Left cardiac atrium (tissue), 4 donors: ENCODE measurements around the gene ISG20L2. TPM values are rescaled to one million over a fixed set of nuclear protein-coding genes. Genes with fewer than 3 reads are reported as not detected.

Experiments
- ATAC-seq, 2 donors: fragments of 200-7000 bp; cut with Tn5 transposase; one replicate each; pipeline ENCODE4 v1.9.1; 2020; ENCODE audit warnings: mild to moderate bottlenecking in 2 of 2, moderate library complexity in 2 of 2
- DNase-seq: peaks from one replicate; pipeline ENCODE4 v3.0.0-alpha.2; 2020
- intact Hi-C, 2 donors: fragments of 100-400 bp; cut with DNase I; formaldehyde crosslinking; loops; one replicate each; pipeline versions ENCODE4 v1.14.1 to v1.15.1; 2022 to 2023
- total RNA-seq, 2 donors: library from RNA; stranded (reverse); fragmentation: NEBNext Ultra II Directional; extraction: Animal tissue kit (Norgen Biotek cat#: 25700); gene quantifications; one replicate each; pipeline ENCODE4 v1.2.1, GENCODE V29; 2021
- donor health status: DM: no; HTN: yes; CAD: no.
- donor health status: DM: no; HTN: yes; CAD: no; lungs with severe emphysema.
- donor health status: DM: yes; HTN: yes; CAD: no.
- donor health status: Dilated cardiomyopathy.

Gene ISG20L2
- total RNA-seq, 2 donors from 2014 or later = 15.7 to 18.6 TPM

DNA sequence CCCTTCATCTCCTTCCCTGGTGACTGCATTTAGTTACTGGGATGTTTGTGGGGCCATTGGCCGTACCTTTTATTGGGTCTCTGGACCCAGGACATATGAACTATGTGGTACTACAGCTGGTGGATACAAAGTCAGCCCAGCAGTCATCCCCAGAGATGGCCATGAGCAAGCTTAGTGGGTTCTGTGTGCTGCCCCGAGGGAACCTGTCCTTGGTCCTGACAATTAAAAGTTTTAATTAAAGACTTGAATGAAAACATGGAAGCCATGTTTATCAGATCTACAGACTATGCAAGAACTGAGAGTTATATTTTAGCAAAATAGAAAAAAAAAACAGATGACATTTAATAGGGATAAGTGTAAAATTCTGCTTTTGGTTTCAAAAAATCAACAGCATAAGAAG lies 48.5 kb downstream of the ISG20L2 start:
- DNase-seq (no peak), ATAC-seq (no peak)

DNA sequence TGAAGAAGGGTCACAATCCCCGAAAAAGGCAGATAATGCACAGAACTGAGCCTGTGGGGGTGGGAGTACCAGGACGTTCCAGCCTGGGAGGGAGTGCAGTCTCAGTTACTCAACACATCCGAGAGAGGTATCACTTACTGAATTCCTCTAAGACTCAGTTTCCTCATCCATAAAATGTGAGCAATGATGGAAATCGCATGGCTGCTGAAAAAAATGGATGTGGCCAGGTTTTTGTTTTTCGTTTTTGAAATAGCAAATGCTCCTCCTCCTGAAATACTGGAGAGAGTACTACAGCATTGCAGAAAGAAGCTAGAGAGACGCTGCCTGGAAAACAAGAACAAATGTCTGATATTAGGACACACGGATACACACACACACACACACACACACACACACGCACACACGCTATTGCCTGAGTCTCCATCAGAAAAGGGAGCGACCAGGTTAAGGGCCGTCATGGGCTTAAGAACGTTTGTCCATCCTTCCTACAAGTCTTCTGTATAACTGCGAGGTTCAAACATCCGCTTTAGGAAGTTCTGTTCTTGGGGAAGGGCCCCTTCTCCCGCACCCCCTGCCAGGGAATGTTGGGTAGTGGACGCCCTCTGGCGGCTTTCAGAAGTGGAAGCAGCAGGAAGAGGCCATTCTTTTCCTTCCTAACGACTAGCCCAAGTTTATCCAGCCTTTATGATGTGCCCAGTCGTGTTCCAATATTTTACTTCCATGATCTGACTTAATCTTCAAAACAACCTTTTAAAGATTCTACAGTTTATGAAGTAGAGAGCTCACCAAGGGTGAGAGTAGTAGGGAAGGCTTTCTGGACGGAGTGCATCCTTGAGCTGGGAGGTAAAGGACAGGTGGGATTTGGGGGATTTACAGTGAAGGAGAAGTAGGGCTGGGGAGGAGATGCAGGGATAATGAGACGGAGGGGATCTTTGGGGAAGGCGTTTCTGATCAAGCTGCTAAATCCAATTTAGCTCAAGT lies 50.7 kb downstream of the ISG20L2 start:
- intact Hi-C loops = loop anchor here (1.0 to 5.0 kb wide), 3 partner anchors 18 to 51 kb away; no protein-coding TSS in a partner anchor
- peak; percentile 80 for DNase-seq
- peak; percentile 66 to 69 for ATAC-seq

More for the DNA sequence above, 48.5 kb downstream of the ISG20L2 start:
- intact Hi-C loops = loop anchor here in 1 of 2 donors (5.0 kb wide), 1 partner anchor 33 kb away; no protein-coding TSS in a partner anchor

DNA sequence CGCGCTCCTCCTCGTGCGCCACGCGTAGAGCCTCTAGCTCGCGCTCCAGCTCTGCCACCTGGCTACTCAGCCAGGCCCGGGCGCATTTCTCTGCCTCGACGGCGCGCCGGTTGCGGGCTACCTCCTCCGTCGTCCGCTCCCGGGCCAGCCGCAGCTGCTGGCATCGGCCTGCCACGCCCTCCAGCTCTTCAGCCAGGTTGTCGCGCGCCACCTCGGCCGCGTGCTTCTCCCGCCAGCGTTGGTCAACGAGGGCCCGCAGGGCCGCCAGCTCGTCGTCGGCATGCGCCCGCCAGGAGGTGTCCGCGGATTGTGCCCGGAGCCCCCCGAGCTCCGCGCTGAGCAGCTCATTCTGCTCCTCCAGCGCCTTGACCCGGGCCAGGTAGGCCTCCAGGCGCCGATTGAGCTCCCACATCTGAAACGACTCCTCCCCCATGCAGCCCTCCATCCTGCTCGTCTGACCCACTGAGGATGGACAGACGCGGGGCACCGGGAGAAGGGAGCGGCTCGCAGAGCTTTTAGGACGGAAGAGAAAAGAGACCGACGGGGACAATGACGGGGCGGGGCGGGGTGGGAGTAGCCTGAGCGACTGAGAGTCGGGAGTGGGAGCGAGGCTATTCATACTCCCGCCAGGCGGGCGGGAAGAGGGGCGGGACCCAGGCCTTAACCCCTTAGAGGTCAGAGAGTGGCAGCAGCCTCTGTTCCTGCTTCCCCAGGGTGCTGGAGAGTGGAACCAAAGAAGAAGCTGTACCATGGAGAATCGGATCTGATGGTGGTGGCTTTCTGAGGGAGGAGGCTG lies 51.5 kb downstream of the ISG20L2 start, which contains the start of gene NES:
NES (minus strand) TSS at position 588 of the 796 bp plus-strand sequence; CDS start at position 445, 143 bp downstream.
- intact Hi-C loops = loop anchor here in 1 of 2 donors (1.0 to 5.0 kb wide), 2 partner anchors 17 to 50 kb away; no protein-coding TSS in a partner anchor
- DNase-seq = peak; percentile 86
- peak; percentile 89 to 92 for ATAC-seq

DNA sequence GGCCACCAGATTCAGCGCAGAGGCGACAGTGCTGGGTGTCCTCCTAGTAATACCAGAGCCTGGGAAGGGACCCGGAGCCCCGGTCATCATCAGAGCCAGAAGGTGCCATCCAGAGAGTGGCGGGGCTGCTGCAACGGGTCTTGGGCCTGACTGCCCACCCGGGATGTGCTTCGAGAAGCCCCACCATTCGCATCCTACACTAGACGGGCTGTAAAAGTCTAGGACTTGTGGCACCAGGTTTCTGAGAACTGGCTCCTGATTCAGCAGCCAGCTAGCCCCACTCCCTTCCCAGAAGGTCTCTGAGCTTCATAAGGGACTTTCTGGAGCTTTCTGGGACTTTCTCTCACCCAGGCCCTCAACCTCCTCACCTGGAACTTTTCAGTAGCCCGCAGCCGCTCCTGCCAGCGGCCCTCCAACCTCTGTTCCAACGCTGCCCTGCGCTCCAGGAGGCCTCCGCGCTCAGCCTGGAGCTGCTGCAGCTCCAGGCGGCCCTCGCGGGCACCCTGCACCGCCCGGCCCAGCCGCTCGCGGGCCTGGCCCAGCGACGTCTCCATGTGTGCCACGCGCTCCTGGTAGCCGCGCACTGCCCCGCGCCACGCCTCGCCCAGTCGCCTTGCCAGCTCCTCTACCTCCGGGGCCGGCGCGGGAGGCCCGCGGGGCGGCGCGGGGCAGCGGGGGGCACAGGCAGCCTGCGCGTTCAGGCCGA lies 52.3 kb downstream of the ISG20L2 start:
- DNase-seq = no peak
- peak; percentile 19 to 33 for ATAC-seq
- intact Hi-C loops = loop anchor here in 1 of 2 donors (5.0 kb wide), 1 partner anchor 49 kb away; no protein-coding TSS in a partner anchor

DNA sequence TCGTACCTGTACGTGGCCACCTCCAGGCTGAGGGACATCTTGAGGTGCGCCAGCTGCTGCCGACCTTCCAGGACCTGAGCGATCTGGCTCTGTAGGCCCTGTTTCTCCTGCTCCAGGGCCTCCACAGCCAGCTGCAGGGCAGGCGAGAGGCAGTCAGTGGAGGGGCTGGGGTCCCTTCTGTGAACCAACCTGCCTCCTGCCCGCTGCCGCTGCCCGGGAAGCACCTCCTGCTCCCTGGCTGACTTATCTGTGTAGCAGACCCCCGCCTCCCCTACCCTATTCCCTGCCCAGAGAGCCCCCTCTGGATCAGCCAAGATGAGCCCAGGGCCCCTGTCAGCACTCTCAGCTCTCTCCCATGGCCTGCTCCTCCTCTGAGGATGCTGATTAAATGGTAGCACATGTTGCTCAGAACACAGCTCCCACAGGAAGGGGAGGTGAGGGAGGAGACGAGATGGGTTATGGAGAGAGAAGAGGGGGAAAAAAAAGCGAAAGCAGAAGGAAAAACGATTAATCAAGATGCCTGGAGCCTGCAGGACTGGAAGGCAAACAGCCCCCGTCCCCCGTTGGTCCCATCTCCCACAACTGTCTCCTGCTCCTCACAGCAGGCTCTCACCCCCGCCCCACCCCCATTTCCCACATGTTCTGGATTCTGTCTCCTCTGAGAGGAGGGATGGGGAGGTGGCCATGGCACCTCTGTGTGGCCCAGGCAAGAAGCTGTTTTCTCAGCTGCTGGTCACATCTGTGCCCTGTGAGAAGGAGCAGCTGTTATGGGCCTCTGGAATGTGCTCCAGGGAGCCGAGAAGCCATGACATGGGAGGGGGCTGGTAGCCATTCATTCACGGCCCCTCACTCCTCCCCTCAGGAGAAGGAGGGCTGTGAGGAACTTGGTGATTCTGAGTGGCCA lies 53.1 kb downstream of the ISG20L2 start:
- peak; percentile 9 for ATAC-seq
- DNase-seq = no peak
- intact Hi-C loops = loop anchor here in 1 of 2 donors (5.0 kb wide), 1 partner anchor 48 kb away; no protein-coding TSS in a partner anchor

DNA sequence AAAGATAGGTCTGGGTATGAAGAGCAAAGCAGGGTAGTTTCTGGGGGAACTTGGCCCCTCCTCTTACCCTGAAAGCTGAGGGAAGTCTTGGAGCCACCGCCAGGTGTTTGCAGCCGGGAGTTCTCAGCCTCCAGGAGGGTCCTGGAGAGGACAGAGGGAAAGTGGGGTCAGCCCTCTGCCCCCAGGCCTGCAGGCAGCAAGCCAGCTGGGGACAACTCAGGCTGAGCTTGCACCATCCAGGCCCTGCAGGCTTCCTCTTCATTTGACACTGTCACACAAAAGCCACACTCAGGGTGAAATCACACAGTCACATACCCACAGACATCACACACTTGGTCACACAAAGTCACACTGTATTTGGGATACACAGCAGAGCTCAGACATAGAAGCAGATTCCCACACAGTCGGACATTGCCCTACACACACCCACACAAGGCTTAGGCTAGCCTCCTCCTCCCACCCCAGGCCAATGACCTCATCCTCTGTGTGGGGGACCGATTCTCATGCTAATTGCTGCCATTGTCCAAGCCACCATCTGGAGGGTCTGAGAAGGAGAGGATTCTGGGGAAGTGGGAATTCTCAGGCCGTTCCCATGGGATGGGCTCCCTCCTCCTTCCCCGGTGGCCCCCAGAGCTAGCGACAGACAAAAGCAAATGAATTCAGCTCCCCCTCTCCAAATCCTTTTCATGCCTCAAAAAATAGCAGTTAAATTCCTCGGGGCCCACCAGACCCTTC lies 55.0 kb downstream of the ISG20L2 start:
- intact Hi-C loops = no loop called here
- DNase-seq (no peak), ATAC-seq (no peak)

Other genes with a start within 250 kb of the ISG20L2 start
- gene MEF2D, start 228.0 kb downstream of the ISG20L2 start, total RNA-seq = 10 to 100 TPM; 69.0 to 81.7 TPM
- gene IQGAP3, start 156.2 kb downstream of the ISG20L2 start, total RNA-seq = under 1 TPM; 0.26 to 0.94 TPM
- gene TTC24, start 149.0 kb downstream of the ISG20L2 start, total RNA-seq = not detected
- 10 to 100 TPM; 91.6 to 95.0 TPM for gene NAXE, start 137.0 kb downstream of the ISG20L2 start, total RNA-seq
- gene GPATCH4, start 127.3 kb downstream of the ISG20L2 start, total RNA-seq = 10 to 100 TPM; 14.6 to 27.0 TPM
- gene HAPLN2, start 109.4 kb downstream of the ISG20L2 start, total RNA-seq = 1 to 10 TPM; 1.3 to 1.9 TPM
- gene BCAN, start 86.6 kb downstream of the ISG20L2 start, total RNA-seq = under 1 TPM; 0.29 to 0.47 TPM
- 100 to 1,000 TPM; 224 to 240 TPM for gene NES, start 51.4 kb downstream of the ISG20L2 start, total RNA-seq
- gene CRABP2, start 23.2 kb downstream of the ISG20L2 start, total RNA-seq = 1 to 10 TPM; 1.5 TPM
- 10 to 100 TPM; 14.6 to 20.5 TPM for gene METTL25B, start 297 bp downstream of the ISG20L2 start, total RNA-seq
- 10 to 100 TPM; 62.9 to 74.0 TPM for gene MRPL24, start 12.3 kb upstream of the ISG20L2 start, total RNA-seq
- 100 to 1,000 TPM; 139 to 156 TPM for gene HDGF, start 22.9 kb upstream of the ISG20L2 start, total RNA-seq
- 10 to 100 TPM; 32.0 to 46.2 TPM for gene PRCC, start 38.8 kb upstream of the ISG20L2 start, total RNA-seq
- 1 to 10 TPM; 1.1 to 2.8 TPM for gene SH2D2A, start 88.1 kb upstream of the ISG20L2 start, total RNA-seq
- gene INSRR, start 130.4 kb upstream of the ISG20L2 start, total RNA-seq = under 1 TPM; 0.05 to 0.12 TPM
- gene NTRK1, start 132.1 kb upstream of the ISG20L2 start, total RNA-seq = 1 to 10 TPM; 2.1 to 2.5 TPM
- 10 to 100 TPM in 1 of 2 donors, 1 to 10 TPM in 1; 7.2 to 10.4 TPM for gene PEAR1, start 165.0 kb upstream of the ISG20L2 start, total RNA-seq
- gene LRRC71, start 191.9 kb upstream of the ISG20L2 start, total RNA-seq = not detected